Vagina (tissue), 2 donors: ENCODE measurements around the gene FETUB. TPM values are rescaled to one million over a fixed set of nuclear protein-coding genes. Genes with fewer than 3 reads are reported as not detected.

Source experiments
- DNase-seq, 2 donors: peaks; one replicate each; pipeline ENCODE4 v3.0.0-alpha.2; 2017; ENCODE audit errors: extremely low spot score in 2 of 2
- H3K27ac ChIP-seq: fragments of 200-600 bp; sonication (generic); one replicate; pipeline ENCODE4 v1.5.1; 2019
- H3K27me3 ChIP-seq: fragments of 200-600 bp; sonication (generic); one replicate; pipeline ENCODE4 v1.5.1; 2019
- H3K36me3 ChIP-seq, 2 donors: fragments of 200-600 bp; sonication (generic); one replicate each; pipeline ENCODE4 v1.5.1; 2017 to 2019
- H3K4me1 ChIP-seq: fragments of 200-600 bp; sonication (generic); one replicate; pipeline ENCODE4 v1.5.1; 2019
- H3K4me3 ChIP-seq, 2 donors: fragments of 200-600 bp; sonication (generic); 1 replicate in 1 of 2; 2 replicates in 1 of 2; pipeline ENCODE4 v1.5.1; 2016 to 2019
- H3K9me3 ChIP-seq: fragments of 200-600 bp; sonication (generic); one replicate; pipeline ENCODE4 v1.5.1; 2019
- CTCF ChIP-seq, 3 experiments: fragments of 450-650 bp in 2 of 3; fragments of 200-600 bp in 1 of 3; sonication (generic) in 1 of 3; IDR thresholded peaks; one replicate each; pipeline ENCODE4 v1.5.1; 2017 to 2019; ENCODE audit warnings: antibody characterized with exemption in 3 of 3, mild to moderate bottlenecking in 2 of 3, moderate library complexity in 2 of 3
- POLR2A ChIP-seq, 2 donors: fragments of 450-650 bp; IDR thresholded peaks; one replicate each; pipeline ENCODE4 v1.6.1; 2017; ENCODE audit warnings: antibody characterized with exemption in 2 of 2, mild to moderate bottlenecking in 2 of 2, moderate library complexity in 2 of 2
- POLR2AphosphoS5 ChIP-seq, 2 donors: sonication (generic); formaldehyde crosslinking; IDR thresholded peaks; one replicate each; pipeline ENCODE4 v1.9.0; 2017; ENCODE audit warnings: antibody characterized with exemption in 2 of 2, mild to moderate bottlenecking in 2 of 2, low read depth in 1 of 2; ENCODE audit not compliant: insufficient read depth in 1 of 2
- intact Hi-C: fragments of 100-400 bp; cut with DNase I; formaldehyde crosslinking; loops from one replicate; pipeline ENCODE4 v1.15.1; 2023
- total RNA-seq: library from RNA; depleted of rRNA; stranded (reverse); fragments of >200 nt; gene quantifications from one replicate; pipeline ENCODE4 v1.2.3, GENCODE V29; 2016

FETUB gene, protein sequence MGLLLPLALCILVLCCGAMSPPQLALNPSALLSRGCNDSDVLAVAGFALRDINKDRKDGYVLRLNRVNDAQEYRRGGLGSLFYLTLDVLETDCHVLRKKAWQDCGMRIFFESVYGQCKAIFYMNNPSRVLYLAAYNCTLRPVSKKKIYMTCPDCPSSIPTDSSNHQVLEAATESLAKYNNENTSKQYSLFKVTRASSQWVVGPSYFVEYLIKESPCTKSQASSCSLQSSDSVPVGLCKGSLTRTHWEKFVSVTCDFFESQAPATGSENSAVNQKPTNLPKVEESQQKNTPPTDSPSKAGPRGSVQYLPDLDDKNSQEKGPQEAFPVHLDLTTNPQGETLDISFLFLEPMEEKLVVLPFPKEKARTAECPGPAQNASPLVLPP
- total RNA-seq, result 3.7 TPM

DNA sequence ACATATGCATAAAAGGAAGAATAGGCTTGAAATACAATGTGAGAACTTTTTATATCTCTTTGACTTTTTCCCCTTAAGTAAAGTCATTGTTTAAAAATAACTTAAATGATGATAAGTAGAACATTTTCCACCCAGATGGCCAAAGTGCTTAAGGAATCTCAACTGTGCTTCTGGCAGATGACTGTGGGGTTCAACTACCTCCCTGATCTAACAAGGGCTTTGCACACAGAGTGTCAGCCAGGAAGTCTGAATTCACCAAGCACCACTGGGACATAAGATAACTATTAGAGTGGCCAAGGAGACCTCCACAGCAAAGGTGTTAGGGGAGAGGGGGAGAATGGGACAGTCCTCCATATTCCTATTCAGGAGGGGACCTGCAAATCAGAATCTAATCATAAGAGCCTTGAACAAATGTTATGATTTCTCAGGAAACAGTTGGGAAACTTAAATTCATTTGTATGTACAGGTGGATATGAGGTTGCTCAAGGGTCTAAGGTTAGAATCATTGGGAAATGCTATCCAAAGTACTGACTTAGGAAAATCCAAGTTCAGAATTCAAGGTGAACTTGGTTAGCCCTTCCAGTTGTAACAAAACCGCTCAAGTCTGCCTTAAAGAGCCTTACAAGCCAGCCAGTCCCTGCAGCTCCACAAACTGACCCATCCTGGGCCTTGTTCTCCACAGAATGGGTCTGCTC, at the start of gene FETUB:
Gene FETUB (plus strand): TSS at position 622 of the 695 bp plus-strand sequence. CDS start 62 bp downstream, at position 684.
- Histone ChIP-seq H3K9me3 (no peaks in the 10 kb centered on the region), H3K27me3 (no peaks in the 10 kb centered on the region), H3K36me3 (no peaks in the 10 kb centered on the region), H3K4me1 (peaks cover 14% of the 10 kb centered on the region), H3K27ac (no peak within 1 kb of the TSS), H3K4me3 (no peak within 1 kb of the TSS)
- DNase-seq, result no peak
- TF ChIP-seq CTCF (IDR thresholded peaks at IDR 0.05) (no peak), POLR2AphosphoS5 (IDR thresholded peaks at IDR 0.05; ENCODE audit: insufficient read depth in 1 of 2, low read depth in 1 of 2) (no peak), POLR2A (IDR thresholded peaks at IDR 0.05) (no peak)
- intact Hi-C loops, result no loop called here

GRCh38 chr3:186590580-186591295, 49.5 kb upstream of the FETUB start:
- H3K9me3 ChIP-seq, result no peaks in the 10 kb centered on the region
- intact Hi-C loops, result no loop called here
- no peaks in the 10 kb centered on the region for H3K27me3 ChIP-seq
- DNase-seq, result no peak
- no peak for TF ChIP-seq POLR2AphosphoS5 (IDR thresholded peaks at IDR 0.05; ENCODE audit: insufficient read depth in 1 of 2, low read depth in 1 of 2)
- no peak for TF ChIP-seq CTCF (IDR thresholded peaks at IDR 0.05)
- TF ChIP-seq POLR2A (IDR thresholded peaks at IDR 0.05), result no peak
- peaks cover 0 to 5% of the 10 kb centered on the region in 2 donors for H3K36me3 ChIP-seq
- no peak overlapping the region for H3K27ac ChIP-seq
- no peak overlapping the region for H3K4me3 ChIP-seq
- no peaks in the 10 kb centered on the region for H3K4me1 ChIP-seq

DNA sequence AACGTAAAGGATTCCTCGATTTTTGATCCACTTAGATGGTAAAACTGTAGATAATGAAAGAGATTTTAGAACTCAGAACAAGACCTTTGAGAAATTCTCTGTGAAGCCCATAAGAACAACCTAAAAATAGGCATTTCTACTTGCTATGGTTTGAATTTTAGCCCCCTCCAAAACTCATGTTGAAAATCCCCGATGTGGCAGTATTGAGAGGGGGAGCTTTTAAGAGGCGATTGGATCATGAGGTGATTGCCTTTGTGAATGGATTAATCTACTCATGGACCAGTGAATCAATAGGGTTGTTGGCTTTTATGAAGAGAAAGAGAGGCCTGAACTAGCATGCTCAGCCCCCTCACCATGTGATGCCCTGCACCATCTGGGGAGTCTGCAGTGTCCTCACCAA, 47.5 kb upstream of the FETUB start:
- Histone ChIP-seq H3K4me1 (no peaks in the 10 kb centered on the region), H3K27ac (no peak overlapping the region), H3K4me3 (no peak overlapping the region), H3K36me3 (no peaks in the 10 kb centered on the region), H3K27me3 (no peaks in the 10 kb centered on the region), H3K9me3 (no peaks in the 10 kb centered on the region)
- DNase-seq, result no peak
- TF ChIP-seq POLR2AphosphoS5 (IDR thresholded peaks at IDR 0.05; ENCODE audit: insufficient read depth in 1 of 2, low read depth in 1 of 2) (no peak), POLR2A (IDR thresholded peaks at IDR 0.05) (no peak), CTCF (IDR thresholded peaks at IDR 0.05) (no peak)
- intact Hi-C loops, result no loop called here

GRCh38 chr3:186593862-186594261, 46.3 kb upstream of the FETUB start:
- DNase-seq, result no peak
- Histone ChIP-seq H3K27me3 (no peaks in the 10 kb centered on the region), H3K27ac (no peak overlapping the region), H3K36me3 (no peaks in the 10 kb centered on the region), H3K9me3 (no peaks in the 10 kb centered on the region), H3K4me1 (no peaks in the 10 kb centered on the region), H3K4me3 (no peak overlapping the region)
- intact Hi-C loops, result no loop called here
- TF ChIP-seq POLR2A (IDR thresholded peaks at IDR 0.05), result no peak
- TF ChIP-seq CTCF (IDR thresholded peaks at IDR 0.05), result no peak
- TF ChIP-seq POLR2AphosphoS5 (IDR thresholded peaks at IDR 0.05; ENCODE audit: insufficient read depth in 1 of 2, low read depth in 1 of 2), result no peak
